SJCRH30 (cell line): ENCODE data around the gene RUNX1. TPM values are rescaled to one million over a fixed set of nuclear protein-coding genes. Genes with fewer than 3 reads are reported as not detected.

ENCODE experiments used
- DNase-seq, 2 experiments: peaks; one replicate each; pipeline ENCODE4 v3.0.0-alpha.2; 2015 to 2020
- H3K27ac ChIP-seq: fragments of 250-450 bp; sonication (Bioruptor Pico); 2 replicates; pipeline ENCODE4 v1.5.1; 2020; ENCODE audit warnings: mild to moderate bottlenecking, moderate library complexity
- H3K27me3 ChIP-seq: fragments of 250-450 bp; sonication (Bioruptor Pico); 2 replicates; pipeline ENCODE4 v1.5.1; 2020; ENCODE audit warnings: mild to moderate bottlenecking, moderate library complexity
- H3K36me3 ChIP-seq: fragments of 250-450 bp; sonication (Bioruptor Pico); 2 replicates; pipeline ENCODE4 v1.5.1; 2020; ENCODE audit warnings: mild to moderate bottlenecking, moderate library complexity
- H3K4me1 ChIP-seq: fragments of 250-450 bp; sonication (Bioruptor Pico); 2 replicates; pipeline ENCODE4 v1.5.1; 2020; ENCODE audit warnings: mild to moderate bottlenecking, moderate library complexity
- H3K4me3 ChIP-seq: fragments of 250-450 bp; sonication (Bioruptor Pico); 2 replicates; pipeline ENCODE4 v1.5.1; 2020; ENCODE audit warnings: mild to moderate bottlenecking, moderate library complexity
- H3K9me3 ChIP-seq: fragments of 250-450 bp; sonication (Bioruptor Pico); replicated peaks from 2 replicates; pipeline ENCODE4 v1.5.1; 2020; ENCODE audit warnings: mild to moderate bottlenecking, moderate library complexity
- total RNA-seq: library from RNA; depleted of rRNA; stranded (reverse); fragments of >200 nt; shearing (Covaris generic); gene quantifications from 2 replicates; pipeline ENCODE4 v1.2.3, GENCODE V29; 2014

The RUNX1 gene
- total RNA-seq, 1 experiment from 2014 or later: 23.7 TPM

GRCh38 chr21:34830386-34831170 is 218.5 kb downstream of the RUNX1 start:
- H3K4me1 ChIP-seq: no peaks in the 10 kb centered on the region
- H3K4me3 ChIP-seq: no peak overlapping the region
- no peak overlapping the region for H3K27ac ChIP-seq
- H3K9me3 ChIP-seq: no peaks in the 10 kb centered on the region
- peaks cover 96% of the 10 kb centered on the region for H3K36me3 ChIP-seq
- H3K27me3 ChIP-seq: no peaks in the 10 kb centered on the region
- no peak for DNase-seq

GRCh38 chr21:34827445-34828235 is 221.5 kb downstream of the RUNX1 start:
- Histone ChIP-seq H3K9me3 (no peaks in the 10 kb centered on the region), H3K27ac (no peak overlapping the region), H3K4me1 (no peaks in the 10 kb centered on the region), H3K36me3 (peaks cover 86% of the 10 kb centered on the region), H3K4me3 (no peak overlapping the region), H3K27me3 (no peaks in the 10 kb centered on the region)
- no peak for DNase-seq

DNA sequence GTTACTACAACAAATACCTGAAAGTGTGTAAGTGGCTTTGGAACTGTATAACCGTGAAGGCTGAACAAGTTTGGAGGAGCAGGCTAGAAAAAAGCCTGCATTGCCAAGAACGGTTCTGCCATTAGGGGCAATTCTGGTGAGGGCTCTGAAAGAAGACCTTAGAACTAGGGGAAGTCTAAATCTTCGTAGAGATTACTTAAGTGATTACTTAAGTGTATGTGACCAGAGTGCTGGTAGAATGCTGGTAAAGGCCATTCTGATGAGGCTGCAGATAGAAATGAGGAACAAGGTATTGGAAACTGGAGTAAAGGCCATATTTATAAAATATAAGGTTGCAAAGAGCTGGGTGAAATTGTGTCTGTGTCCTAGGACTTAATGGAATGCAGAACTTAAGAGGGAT is 222.3 kb downstream of the RUNX1 start:
- Histone ChIP-seq H3K4me1 (no peaks in the 10 kb centered on the region), H3K4me3 (no peak overlapping the region), H3K27me3 (no peaks in the 10 kb centered on the region), H3K36me3 (peaks cover 83% of the 10 kb centered on the region), H3K27ac (no peak overlapping the region), H3K9me3 (no peaks in the 10 kb centered on the region)
- DNase-seq: no peak

DNA sequence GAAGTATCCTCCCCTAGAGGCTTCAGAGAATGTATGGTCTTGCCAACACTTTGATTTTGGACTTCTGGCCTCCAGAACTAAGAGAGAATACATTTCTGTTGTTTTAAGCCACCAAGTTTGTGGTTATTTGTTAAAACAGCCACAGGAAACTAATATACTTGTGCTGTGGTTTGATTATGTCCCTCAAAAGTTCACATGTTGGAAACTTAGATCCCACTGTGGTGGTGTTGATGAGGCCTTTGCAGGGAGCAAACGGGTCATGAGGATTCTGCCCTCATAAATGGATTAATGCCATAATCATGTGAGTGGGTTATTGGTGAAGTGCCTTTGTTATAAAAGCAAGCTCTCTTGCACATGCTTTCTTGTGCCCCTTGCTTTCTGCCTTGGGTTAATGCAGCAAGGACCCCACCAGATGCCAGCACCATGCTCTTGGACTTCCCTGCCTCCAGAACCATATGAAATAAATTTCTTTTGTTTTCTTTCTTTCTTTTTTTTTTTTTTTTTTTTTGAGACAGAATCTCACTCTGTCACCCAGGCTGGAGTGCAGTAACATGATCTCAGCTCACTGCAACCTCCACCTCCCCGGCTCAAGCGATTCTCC is 223.1 kb downstream of the RUNX1 start:
- H3K4me3 ChIP-seq: no peak overlapping the region
- H3K4me1 ChIP-seq: no peaks in the 10 kb centered on the region; the same call in 1 of the 2 replicates
- DNase-seq: no peak
- no peak overlapping the region for H3K27ac ChIP-seq
- no peaks in the 10 kb centered on the region for H3K9me3 ChIP-seq
- H3K36me3 ChIP-seq: peaks cover 83% of the 10 kb centered on the region
- H3K27me3 ChIP-seq: no peaks in the 10 kb centered on the region

GRCh38 chr21:34825101-34825500 is 224.0 kb downstream of the RUNX1 start:
- no peaks in the 10 kb centered on the region for H3K27me3 ChIP-seq
- no peak for DNase-seq
- H3K36me3 ChIP-seq: peaks cover 78% of the 10 kb centered on the region
- H3K27ac ChIP-seq: no peak overlapping the region
- H3K9me3 ChIP-seq: no peaks in the 10 kb centered on the region
- H3K4me3 ChIP-seq: no peak overlapping the region
- H3K4me1 ChIP-seq: peaks cover 2% of the 10 kb centered on the region

- Histone ChIP-seq H3K36me3 (peaks cover 71% of the 10 kb centered on the region), H3K4me3 (no peak overlapping the region), H3K27ac (no peak overlapping the region), H3K4me1 (peaks cover 10% of the 10 kb centered on the region), H3K27me3 (no peaks in the 10 kb centered on the region), H3K9me3 (no peaks in the 10 kb centered on the region)
- DNase-seq: no peak
Observed at GRCh38 chr21:34824314-34824713, 224.8 kb downstream of the RUNX1 start.

GRCh38 chr21:34822942-34823341 is 226.2 kb downstream of the RUNX1 start:
- H3K27me3 ChIP-seq: no peaks in the 10 kb centered on the region
- H3K36me3 ChIP-seq: peaks cover 71% of the 10 kb centered on the region
- no peak for DNase-seq
- no peak overlapping the region for H3K4me3 ChIP-seq
- no peaks in the 10 kb centered on the region for H3K9me3 ChIP-seq
- peaks cover 22% of the 10 kb centered on the region for H3K4me1 ChIP-seq
- no peak overlapping the region for H3K27ac ChIP-seq

- H3K4me3 ChIP-seq: no peak overlapping the region
- no peaks in the 10 kb centered on the region for H3K9me3 ChIP-seq
- no peak overlapping the region for H3K27ac ChIP-seq
- DNase-seq: no peak
- peaks cover 67% of the 10 kb centered on the region for H3K36me3 ChIP-seq
- peaks cover 22% of the 10 kb centered on the region for H3K4me1 ChIP-seq
- no peaks in the 10 kb centered on the region for H3K27me3 ChIP-seq
Observed at GRCh38 chr21:34822168-34822567, 226.9 kb downstream of the RUNX1 start.

GRCh38 chr21:34821717-34822116 is 227.4 kb downstream of the RUNX1 start:
- peaks cover 66% of the 10 kb centered on the region for H3K36me3 ChIP-seq
- no peak for DNase-seq
- H3K4me1 ChIP-seq: peaks cover 22% of the 10 kb centered on the region
- H3K27me3 ChIP-seq: no peaks in the 10 kb centered on the region
- no peak overlapping the region for H3K4me3 ChIP-seq
- no peak overlapping the region for H3K27ac ChIP-seq
- no peaks in the 10 kb centered on the region for H3K9me3 ChIP-seq

- peak; percentile 26 for DNase-seq
- H3K27me3 ChIP-seq: no peaks in the 10 kb centered on the region
- H3K27ac ChIP-seq: no peak overlapping the region
- no peaks in the 10 kb centered on the region for H3K9me3 ChIP-seq
- no peak overlapping the region for H3K4me3 ChIP-seq
- H3K36me3 ChIP-seq: peaks cover 62% of the 10 kb centered on the region
- peaks cover 23% of the 10 kb centered on the region for H3K4me1 ChIP-seq
Observed at GRCh38 chr21:34820051-34820450, 229.1 kb downstream of the RUNX1 start.

GRCh38 chr21:34819357-34819999 is 229.6 kb downstream of the RUNX1 start:
- no peak overlapping the region for H3K27ac ChIP-seq
- no peak overlapping the region for H3K4me3 ChIP-seq
- no peaks in the 10 kb centered on the region for H3K27me3 ChIP-seq
- H3K9me3 ChIP-seq: no peaks in the 10 kb centered on the region
- peak; percentile 62 to 66 for DNase-seq
- peaks cover 58% of the 10 kb centered on the region for H3K36me3 ChIP-seq
- peaks cover 29% of the 10 kb centered on the region for H3K4me1 ChIP-seq

DNA sequence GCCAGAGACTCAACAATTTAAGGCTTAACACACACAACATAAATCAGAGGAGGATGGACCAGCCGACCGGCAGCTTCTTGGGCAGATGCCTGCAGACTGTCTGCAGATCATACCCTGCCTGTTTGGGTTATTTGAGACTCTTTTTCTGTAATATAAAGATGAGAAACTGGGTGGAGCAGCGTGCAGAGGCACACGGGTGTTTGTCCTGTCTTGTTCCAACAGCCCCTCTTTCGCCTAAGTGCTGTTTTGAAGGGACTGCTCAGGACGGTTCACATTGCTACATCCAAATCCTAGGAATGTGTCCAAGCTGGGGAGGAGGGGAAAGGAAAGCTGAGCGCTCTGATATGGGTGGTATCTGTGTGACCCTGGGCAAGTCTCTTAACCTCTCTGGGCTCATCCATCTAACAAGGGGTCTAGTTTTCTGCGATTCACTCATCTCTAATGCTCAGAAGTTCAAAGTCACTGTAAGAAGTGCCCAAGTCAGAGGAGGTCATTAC is 230.4 kb downstream of the RUNX1 start:
- DNase-seq: no peak

DNA sequence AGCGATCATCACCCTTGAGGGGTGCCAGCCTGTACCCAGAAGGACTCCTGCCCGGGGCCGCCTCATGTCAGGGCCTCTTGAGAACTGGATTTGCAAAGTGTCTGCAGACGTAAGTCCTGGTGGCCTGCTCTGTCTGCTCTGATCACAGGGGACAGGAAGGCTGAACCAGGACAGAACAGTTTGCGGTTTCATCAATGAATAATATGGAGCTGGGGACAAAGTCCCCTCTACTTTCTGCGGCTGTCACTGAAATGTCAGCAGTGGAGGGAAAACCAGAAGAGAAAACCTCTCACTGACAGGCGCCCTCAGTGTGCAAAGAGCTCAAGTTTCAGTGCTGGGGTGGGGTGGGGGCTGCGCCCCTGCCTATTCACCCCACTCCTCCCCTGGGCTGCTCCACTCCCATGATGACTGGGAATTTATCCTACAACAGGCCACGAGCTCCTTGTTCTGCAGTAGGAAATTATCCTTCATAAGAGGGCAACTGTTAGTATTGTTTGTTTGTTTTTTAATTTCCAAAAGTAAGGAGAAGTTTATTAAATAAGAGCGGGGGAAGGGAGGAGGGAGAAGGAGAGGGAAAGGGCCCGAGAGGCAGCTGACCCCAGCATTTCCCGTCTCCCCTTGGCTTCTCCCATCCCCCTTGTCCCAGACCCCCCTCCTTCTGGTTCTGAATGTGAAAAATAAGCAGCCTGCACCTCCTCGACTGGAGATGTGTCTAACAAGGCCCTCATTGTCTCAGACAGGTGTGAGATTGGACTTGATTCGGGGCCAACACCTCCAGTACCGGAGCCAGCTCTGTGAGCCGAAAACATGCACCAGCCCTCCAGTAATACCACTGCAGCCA is 231.1 kb downstream of the RUNX1 start:
- Histone ChIP-seq H3K4me1 (peaks cover 34% of the 10 kb centered on the region), H3K27ac (no peak overlapping the region)

More for the DNA sequence above, 230.4 kb downstream of the RUNX1 start:
- no peak overlapping the region for H3K4me3 ChIP-seq
- peaks cover 59% of the 10 kb centered on the region for H3K36me3 ChIP-seq
- no peak overlapping the region for H3K27ac ChIP-seq
- H3K9me3 ChIP-seq: no peaks in the 10 kb centered on the region
- no peaks in the 10 kb centered on the region for H3K27me3 ChIP-seq
- peaks cover 32% of the 10 kb centered on the region for H3K4me1 ChIP-seq

More for the DNA sequence above, 231.1 kb downstream of the RUNX1 start:
- Histone ChIP-seq H3K4me3 (no peak overlapping the region), H3K36me3 (peaks cover 60% of the 10 kb centered on the region), H3K9me3 (no peaks in the 10 kb centered on the region), H3K27me3 (no peaks in the 10 kb centered on the region)
- DNase-seq: peak in 1 of 2 experiments; percentile 26
